Type B pancreatic cell (in vitro differentiated cells): Measurements from ENCODE around the gene ANXA9. TPM values are rescaled to one million over a fixed set of nuclear protein-coding genes. Genes with fewer than 3 reads are reported as not detected.

Experiments used
- DNase-seq: peaks from one replicate; pipeline ENCODE4 v3.0.0; 2021; ENCODE audit warnings: mixed read lengths; ENCODE audit not compliant: unreplicated experiment; ENCODE audit errors: extremely low spot score
- H3K27ac Mint-ChIP-seq: 2 replicates; pipeline ENCODE4 v1.8.0; 2021; ENCODE audit warnings: mild to moderate bottlenecking, mixed read lengths
- H3K27me3 Mint-ChIP-seq: 2 replicates; pipeline ENCODE4 v1.8.0; 2021; ENCODE audit warnings: mixed read lengths
- H3K36me3 Mint-ChIP-seq: 2 replicates; pipeline ENCODE4 v1.8.0; 2021; ENCODE audit warnings: mixed read lengths
- H3K4me1 Mint-ChIP-seq: one replicate; pipeline ENCODE4 v1.8.0; 2021; ENCODE audit warnings: mixed read lengths; ENCODE audit not compliant: unreplicated experiment
- H3K4me3 Mint-ChIP-seq: 2 replicates; pipeline ENCODE4 v1.8.0; 2021; ENCODE audit warnings: mild to moderate bottlenecking, mixed read lengths
- H3K9me3 Mint-ChIP-seq: 2 replicates; pipeline ENCODE4 v1.8.0; 2021; ENCODE audit warnings: mixed read lengths
- total RNA-seq: library from RNA; stranded (reverse); gene quantifications from 2 replicates; pipeline ENCODE4 v1.2.1, GENCODE V29; 2021; ENCODE audit warnings: low replicate concordance
- TF ChIP-seq, protein P1 (sequence below): fragments of 200-600 bp; sonication (generic); conservative IDR thresholded peaks from 2 replicates; pipeline ENCODE4 v1.5.0; 2021; ENCODE audit warnings: antibody characterized with exemption, mild to moderate bottlenecking

ANXA9 gene
- total RNA-seq, 1 donor from 2014 or later = 5.8 TPM

DNA sequence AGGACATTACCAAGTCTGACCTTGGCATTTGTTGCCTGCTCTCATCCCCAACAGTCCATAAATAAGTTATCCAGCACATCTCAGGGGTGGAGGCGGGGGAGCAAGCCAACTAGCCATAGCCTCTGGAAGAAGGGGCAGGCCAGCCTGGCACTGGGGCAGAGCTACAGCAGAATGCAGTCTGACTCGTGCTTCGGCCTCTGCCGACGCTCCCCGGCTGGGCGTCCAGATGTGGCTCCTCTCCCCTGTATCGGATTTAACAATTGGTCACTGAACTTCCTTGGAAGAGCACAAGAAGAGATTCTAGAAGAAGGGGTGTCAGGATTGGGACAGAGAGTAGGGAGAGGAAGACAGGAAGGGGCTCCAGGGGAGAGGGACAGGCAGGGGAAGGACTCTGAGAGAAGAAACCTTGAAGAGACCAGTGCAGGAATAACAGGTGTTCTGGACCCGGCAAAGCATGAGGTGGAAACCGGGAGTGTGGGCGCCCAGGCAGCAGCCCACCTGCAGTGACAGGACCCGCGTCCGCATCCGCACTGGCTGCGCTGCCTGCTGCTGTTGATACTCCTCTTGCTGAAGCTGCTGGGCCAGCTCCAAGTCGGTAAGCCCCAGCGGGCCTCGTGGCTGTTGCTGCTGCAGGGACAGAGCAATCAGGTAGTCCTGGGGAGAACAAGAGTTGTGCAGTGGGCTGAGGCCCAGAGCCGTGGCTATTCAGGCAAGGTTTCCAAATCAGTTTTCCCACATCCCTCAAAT is 15.2 kb downstream of the ANXA9 start:
- Mint-ChIP-seq H3K9me3 (no peaks in the 10 kb centered on the region), H3K4me1 (peaks cover 6% of the 10 kb centered on the region), H3K36me3 (peaks cover 10% of the 10 kb centered on the region), H3K27ac (no peak overlapping the region), H3K27me3 (no peaks in the 10 kb centered on the region), H3K4me3 (no peak overlapping the region)
- TF ChIP-seq, protein P1, sequence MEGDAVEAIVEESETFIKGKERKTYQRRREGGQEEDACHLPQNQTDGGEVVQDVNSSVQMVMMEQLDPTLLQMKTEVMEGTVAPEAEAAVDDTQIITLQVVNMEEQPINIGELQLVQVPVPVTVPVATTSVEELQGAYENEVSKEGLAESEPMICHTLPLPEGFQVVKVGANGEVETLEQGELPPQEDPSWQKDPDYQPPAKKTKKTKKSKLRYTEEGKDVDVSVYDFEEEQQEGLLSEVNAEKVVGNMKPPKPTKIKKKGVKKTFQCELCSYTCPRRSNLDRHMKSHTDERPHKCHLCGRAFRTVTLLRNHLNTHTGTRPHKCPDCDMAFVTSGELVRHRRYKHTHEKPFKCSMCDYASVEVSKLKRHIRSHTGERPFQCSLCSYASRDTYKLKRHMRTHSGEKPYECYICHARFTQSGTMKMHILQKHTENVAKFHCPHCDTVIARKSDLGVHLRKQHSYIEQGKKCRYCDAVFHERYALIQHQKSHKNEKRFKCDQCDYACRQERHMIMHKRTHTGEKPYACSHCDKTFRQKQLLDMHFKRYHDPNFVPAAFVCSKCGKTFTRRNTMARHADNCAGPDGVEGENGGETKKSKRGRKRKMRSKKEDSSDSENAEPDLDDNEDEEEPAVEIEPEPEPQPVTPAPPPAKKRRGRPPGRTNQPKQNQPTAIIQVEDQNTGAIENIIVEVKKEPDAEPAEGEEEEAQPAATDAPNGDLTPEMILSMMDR = no peak
- DNase-seq = no peak

DNA sequence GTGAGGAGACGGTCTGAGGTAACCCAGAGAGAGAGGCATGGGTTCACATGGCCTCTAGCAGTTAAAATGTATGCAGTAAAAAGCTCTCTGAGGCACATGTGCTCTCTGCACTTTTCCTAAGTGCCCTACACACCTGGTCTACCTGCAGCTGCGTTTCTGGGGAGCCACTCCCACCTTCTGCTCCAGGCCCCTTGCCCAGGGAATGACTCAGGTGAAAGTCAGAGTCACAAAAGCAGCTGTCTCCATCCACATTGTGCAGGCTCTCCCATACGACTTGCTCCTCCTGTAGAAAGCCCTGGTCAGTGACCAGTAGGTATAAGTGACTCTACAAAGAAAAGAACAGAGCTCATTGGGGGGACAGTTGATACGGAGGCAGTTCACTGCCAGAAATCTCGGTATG is 15.9 kb downstream of the ANXA9 start:
- H3K36me3 Mint-ChIP-seq = peaks cover 14% of the 10 kb centered on the region
- DNase-seq = no peak
- no peak overlapping the region for H3K27ac Mint-ChIP-seq
- no peaks in the 10 kb centered on the region for H3K27me3 Mint-ChIP-seq
- TF ChIP-seq, protein P1 = no peak
- H3K9me3 Mint-ChIP-seq = no peaks in the 10 kb centered on the region
- H3K4me1 Mint-ChIP-seq = peaks cover 11% of the 10 kb centered on the region
- no peak overlapping the region for H3K4me3 Mint-ChIP-seq

DNA sequence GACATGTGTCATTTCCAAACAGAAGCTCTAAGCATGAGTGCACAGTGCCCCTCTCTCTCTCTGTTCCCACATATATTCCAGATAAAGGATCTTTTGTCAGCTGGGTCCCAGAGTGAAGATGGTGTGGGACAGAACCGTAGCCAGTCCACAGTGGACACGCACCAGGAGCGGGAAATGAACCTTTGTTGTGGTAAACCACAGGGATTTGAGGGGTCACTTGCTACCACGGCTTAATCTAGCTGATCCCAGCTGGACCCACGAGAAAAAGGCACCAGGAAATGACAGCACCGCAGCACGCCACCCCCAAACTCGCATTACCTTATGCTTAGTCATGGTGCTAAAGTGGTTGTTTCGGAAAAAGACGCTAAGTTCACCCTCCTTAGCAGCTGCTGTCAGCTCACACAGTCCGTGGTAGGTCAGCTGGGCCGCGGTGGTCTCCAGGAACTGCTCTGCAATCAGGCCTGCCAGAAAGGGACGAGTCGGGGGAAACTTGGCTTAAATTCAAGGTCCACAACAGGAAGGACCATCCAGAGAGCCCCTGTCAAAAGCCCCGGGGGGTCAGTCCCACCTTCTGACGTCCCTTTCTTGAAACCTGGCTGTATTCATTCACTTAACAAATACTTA is 17.1 kb downstream of the ANXA9 start:
- Mint-ChIP-seq H3K36me3 (peaks cover 14% of the 10 kb centered on the region), H3K9me3 (no peaks in the 10 kb centered on the region), H3K4me1 (peaks cover 13% of the 10 kb centered on the region), H3K27me3 (no peaks in the 10 kb centered on the region), H3K4me3 (no peak overlapping the region), H3K27ac (no peak overlapping the region)
- TF ChIP-seq, protein P1 = no peak
- DNase-seq = no peak

DNA sequence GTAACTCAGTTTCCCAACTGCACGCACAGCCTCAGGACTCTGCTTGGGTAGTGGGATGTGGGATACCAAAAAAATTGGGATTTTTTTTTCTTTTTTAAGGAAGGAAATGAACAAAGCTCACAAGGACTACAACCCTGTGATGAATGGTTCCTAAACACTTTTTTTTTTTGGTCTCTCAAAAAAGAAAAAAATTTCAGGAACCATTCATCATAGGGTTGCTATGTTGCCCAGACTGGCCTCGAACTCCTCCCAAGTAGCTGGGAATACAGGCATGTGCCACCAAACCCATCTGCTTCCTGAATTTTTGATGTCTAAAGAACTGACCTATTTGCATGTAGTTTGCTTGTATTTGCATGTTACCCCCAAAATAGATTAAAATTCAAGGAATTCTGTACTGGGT is 17.8 kb downstream of the ANXA9 start:
- no peaks in the 10 kb centered on the region for H3K27me3 Mint-ChIP-seq
- H3K36me3 Mint-ChIP-seq = peaks cover 14% of the 10 kb centered on the region
- H3K4me3 Mint-ChIP-seq = no peak overlapping the region
- peaks cover 13% of the 10 kb centered on the region for H3K4me1 Mint-ChIP-seq
- H3K27ac Mint-ChIP-seq = no peak overlapping the region
- no peak for DNase-seq
- TF ChIP-seq, protein P1 = no peak
- no peaks in the 10 kb centered on the region for H3K9me3 Mint-ChIP-seq

DNA sequence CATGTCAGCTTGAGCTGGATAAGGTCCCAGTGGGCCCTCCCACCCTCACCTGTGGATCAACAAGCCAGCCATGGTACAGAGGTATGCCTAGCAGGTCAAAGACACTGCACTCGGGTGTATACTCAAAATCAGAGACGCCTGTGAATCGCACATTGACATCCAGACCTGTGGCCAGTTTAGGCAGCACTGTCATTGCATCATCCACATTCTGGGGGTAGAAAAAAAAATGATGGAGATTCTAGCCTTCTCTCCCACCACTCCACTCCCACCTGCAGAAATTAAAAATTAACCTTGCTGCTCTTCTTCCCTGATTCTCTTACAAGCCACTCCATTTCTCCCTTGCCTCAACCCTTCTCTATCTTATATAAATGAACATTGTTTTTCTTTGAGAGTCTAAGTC is 18.3 kb downstream of the ANXA9 start:
- no peak overlapping the region for H3K27ac Mint-ChIP-seq
- DNase-seq = no peak
- TF ChIP-seq, protein P1 = no peak
- no peaks in the 10 kb centered on the region for H3K9me3 Mint-ChIP-seq
- H3K27me3 Mint-ChIP-seq = no peaks in the 10 kb centered on the region
- H3K4me1 Mint-ChIP-seq = peaks cover 15% of the 10 kb centered on the region
- H3K36me3 Mint-ChIP-seq = peaks cover 14% of the 10 kb centered on the region
- H3K4me3 Mint-ChIP-seq = no peak overlapping the region
